HepG2 (cell line): ENCODE measurements around the gene CLUH. TPM values are rescaled to one million over a fixed set of nuclear protein-coding genes. Genes with fewer than 3 reads are reported as not detected.

Experiments
- DPF2 ChIP-seq: sonication (generic); formaldehyde crosslinking; IDR thresholded peaks from 2 replicates; pipeline ENCODE4 v1.4.0; 2020; ENCODE audit warnings: mild to moderate bottlenecking, low read depth, missing genetic modification reagents, borderline replicate concordance
- FOXC1 ChIP-seq: sonication (generic); formaldehyde crosslinking; IDR thresholded peaks from 2 replicates; pipeline ENCODE4 v1.8.0; 2022; ENCODE audit warnings: mild to moderate bottlenecking, missing genetic modification reagents, borderline replicate concordance
- FOXK2 ChIP-seq: fragments of 450-650 bp; IDR thresholded peaks from 2 replicates; pipeline ENCODE4 v1.6.1; 2016
- MAF1 ChIP-seq: sonication (generic); formaldehyde crosslinking; IDR thresholded peaks from 2 replicates; pipeline ENCODE4 v1.5.0; 2020; ENCODE audit warnings: missing genetic modification reagents, borderline replicate concordance
- POLR2AphosphoS2 ChIP-seq: IDR thresholded peaks from 2 replicates; pipeline ENCODE4 v1.6.1; 2011; ENCODE audit warnings: low read depth, low read length, improper control_type of control experiment
- TAF1 ChIP-seq: sonication (generic); formaldehyde crosslinking; IDR thresholded peaks from 2 replicates; pipeline ENCODE4 v1.4.0; 2020; ENCODE audit warnings: missing genetic modification reagents
- TEAD3 ChIP-seq: optimal IDR thresholded peaks from 2 replicates; pipeline ENCODE3; 2016; ENCODE audit warnings: borderline replicate concordance
- ZBTB39 ChIP-seq: sonication (generic); formaldehyde crosslinking; IDR thresholded peaks from 2 replicates; pipeline ENCODE4 v1.5.0; 2020; ENCODE audit warnings: missing genetic modification reagents
- ZBTB40 ChIP-seq, 2 experiments: fragments of 450-650 bp in 1 of 2; sonication (generic) in 1 of 2; formaldehyde crosslinking in 1 of 2; IDR thresholded peaks; 2 replicates each; pipeline versions ENCODE4 v1.6.1 to v1.8.0; 2016 to 2022; ENCODE audit warnings: antibody characterized with exemption in 1 of 2, mild to moderate bottlenecking in 1 of 2, missing genetic modification reagents in 1 of 2
- polyA plus RNA-seq, 8 experiments: library from polyadenylated mRNA; depleted of rRNA in 3 of 8; stranded (reverse) in 7 of 8; unstranded in 1 of 8; fragments of >200 nt; fragmentation: Illumina TruSeq in 4 of 8; extraction: Trizol in 4 of 8; gene quantifications; 2 replicates each; pipeline versions ENCODE4 v1.2.1 to v1.2.3, GENCODE V29; 2011 to 2016; ENCODE audit warnings: low read depth in 4 of 8, missing spikeins in 1 of 8, mixed read lengths in 1 of 8; ENCODE audit not compliant: insufficient read depth in 1 of 8
- total RNA-seq, 5 experiments: library from RNA; depleted of rRNA; stranded (reverse); fragments of >200 nt; fragmentation: Illumina TruSeq; extraction: Trizol; gene quantifications; 2 replicates each; pipeline ENCODE4 v1.2.3, GENCODE V29; 2016; ENCODE audit warnings: low read depth in 1 of 5
- TF ChIP-seq, protein P1 (sequence below): IDR thresholded peaks from 2 replicates; pipeline ENCODE4 v1.6.1; 2016; ENCODE audit warnings: mild to moderate bottlenecking, missing biosample characterization, missing genetic modification reagents
- TF ChIP-seq, protein P2 (sequence below): sonication (generic); formaldehyde crosslinking; IDR thresholded peaks from 2 replicates; pipeline ENCODE4 v1.4.0; 2020; ENCODE audit warnings: mild to moderate bottlenecking, missing genetic modification reagents, borderline replicate concordance

CLUH gene
- total and polyA plus RNA-seq, 2 of the 13 experiments (the other 11 are each of a cell fraction or from before 2014, with no cell fraction given): 30.9 to 60.5 TPM

DNA sequence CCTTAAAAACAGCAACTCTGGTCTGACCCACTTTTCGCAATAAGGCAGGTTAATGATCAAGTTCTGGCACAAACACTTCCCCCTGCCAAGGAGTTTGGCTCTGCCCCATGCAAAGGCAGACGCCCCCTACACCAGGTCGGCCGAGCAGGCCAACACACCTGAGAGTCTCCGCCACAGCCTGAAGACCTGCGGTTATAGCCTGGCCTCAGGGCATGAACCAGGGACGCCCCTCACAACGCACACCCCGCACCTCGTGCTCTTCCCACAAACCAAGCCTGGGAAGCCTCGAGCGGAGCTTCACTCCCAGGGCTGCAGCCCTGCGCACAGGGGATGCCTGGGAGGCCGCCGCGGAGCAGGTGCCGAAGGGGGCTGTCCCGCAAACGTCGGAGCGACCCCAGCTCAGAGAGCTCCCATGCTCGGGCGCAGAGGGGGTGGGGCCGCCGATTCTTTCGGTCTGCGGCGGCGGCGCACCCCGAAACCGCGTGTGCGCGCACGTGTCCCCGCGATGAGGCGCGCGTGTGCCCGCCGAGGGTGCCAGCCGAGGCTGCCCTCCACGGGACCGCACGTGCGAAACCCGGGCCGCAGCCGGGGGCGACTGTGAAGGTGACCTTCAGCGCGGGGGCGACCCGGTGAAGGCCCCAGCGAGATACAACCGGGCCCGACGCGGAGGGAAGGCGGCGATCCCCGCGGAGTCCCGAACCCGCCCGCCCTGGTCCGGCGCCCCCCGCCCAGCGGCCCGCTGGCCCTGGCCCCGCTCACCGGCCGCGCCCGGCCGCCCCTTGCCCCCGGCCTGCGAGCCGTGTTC, 559 bp downstream of the CLUH start (continued):
- TF ChIP-seq DPF2 (CRISPR knock-in tag) (no peak), FOXK2 (no peak), ZBTB39 (CRISPR knock-in tag) (no peak), TEAD3 (CRISPR knock-in tag) (no peak), POLR2AphosphoS2 (0 out of 2 replicates have a peak, but pooled peaks have one; percentile 33), TAF1 (peak; percentile 57; the same call in 1 of the 2 replicates), MAF1 (CRISPR knock-in tag) (no peak), ZBTB40 (IDR thresholded peaks at IDR 0.05) (no peak), ZBTB40 (CRISPR knock-in tag; IDR thresholded peaks at IDR 0.05) (peak; percentile 52; the same call in 1 of the 2 replicates), FOXC1 (CRISPR knock-in tag) (no peak)
- TF ChIP-seq, protein P1, sequence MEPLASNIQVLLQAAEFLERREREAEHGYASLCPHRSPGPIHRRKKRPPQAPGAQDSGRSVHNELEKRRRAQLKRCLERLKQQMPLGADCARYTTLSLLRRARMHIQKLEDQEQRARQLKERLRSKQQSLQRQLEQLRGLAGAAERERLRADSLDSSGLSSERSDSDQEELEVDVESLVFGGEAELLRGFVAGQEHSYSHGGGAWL: peak; percentile 28
- TF ChIP-seq, protein P2, sequence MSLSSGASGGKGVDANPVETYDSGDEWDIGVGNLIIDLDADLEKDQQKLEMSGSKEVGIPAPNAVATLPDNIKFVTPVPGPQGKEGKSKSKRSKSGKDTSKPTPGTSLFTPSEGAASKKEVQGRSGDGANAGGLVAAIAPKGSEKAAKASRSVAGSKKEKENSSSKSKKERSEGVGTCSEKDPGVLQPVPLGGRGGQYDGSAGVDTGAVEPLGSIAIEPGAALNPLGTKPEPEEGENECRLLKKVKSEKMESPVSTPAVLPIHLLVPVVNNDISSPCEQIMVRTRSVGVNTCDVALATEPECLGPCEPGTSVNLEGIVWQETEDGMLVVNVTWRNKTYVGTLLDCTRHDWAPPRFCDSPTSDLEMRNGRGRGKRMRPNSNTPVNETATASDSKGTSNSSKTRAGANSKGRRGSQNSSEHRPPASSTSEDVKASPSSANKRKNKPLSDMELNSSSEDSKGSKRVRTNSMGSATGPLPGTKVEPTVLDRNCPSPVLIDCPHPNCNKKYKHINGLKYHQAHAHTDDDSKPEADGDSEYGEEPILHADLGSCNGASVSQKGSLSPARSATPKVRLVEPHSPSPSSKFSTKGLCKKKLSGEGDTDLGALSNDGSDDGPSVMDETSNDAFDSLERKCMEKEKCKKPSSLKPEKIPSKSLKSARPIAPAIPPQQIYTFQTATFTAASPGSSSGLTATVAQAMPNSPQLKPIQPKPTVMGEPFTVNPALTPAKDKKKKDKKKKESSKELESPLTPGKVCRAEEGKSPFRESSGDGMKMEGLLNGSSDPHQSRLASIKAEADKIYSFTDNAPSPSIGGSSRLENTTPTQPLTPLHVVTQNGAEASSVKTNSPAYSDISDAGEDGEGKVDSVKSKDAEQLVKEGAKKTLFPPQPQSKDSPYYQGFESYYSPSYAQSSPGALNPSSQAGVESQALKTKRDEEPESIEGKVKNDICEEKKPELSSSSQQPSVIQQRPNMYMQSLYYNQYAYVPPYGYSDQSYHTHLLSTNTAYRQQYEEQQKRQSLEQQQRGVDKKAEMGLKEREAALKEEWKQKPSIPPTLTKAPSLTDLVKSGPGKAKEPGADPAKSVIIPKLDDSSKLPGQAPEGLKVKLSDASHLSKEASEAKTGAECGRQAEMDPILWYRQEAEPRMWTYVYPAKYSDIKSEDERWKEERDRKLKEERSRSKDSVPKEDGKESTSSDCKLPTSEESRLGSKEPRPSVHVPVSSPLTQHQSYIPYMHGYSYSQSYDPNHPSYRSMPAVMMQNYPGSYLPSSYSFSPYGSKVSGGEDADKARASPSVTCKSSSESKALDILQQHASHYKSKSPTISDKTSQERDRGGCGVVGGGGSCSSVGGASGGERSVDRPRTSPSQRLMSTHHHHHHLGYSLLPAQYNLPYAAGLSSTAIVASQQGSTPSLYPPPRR: no peak
